ENCODE data around the gene HMGA1. TPM values are rescaled to one million over a fixed set of nuclear protein-coding genes. Genes with fewer than 3 reads are reported as not detected.
A peak's percentile ranks its signal among the peaks of the same experiment; 100 is the strongest.

Gene HMGA1
- total and polyA plus RNA-seq, 2 of the 13 experiments (the other 11 are each of a cell fraction or from before 2014, with no cell fraction given): 117 to 145 TPM

DNA sequence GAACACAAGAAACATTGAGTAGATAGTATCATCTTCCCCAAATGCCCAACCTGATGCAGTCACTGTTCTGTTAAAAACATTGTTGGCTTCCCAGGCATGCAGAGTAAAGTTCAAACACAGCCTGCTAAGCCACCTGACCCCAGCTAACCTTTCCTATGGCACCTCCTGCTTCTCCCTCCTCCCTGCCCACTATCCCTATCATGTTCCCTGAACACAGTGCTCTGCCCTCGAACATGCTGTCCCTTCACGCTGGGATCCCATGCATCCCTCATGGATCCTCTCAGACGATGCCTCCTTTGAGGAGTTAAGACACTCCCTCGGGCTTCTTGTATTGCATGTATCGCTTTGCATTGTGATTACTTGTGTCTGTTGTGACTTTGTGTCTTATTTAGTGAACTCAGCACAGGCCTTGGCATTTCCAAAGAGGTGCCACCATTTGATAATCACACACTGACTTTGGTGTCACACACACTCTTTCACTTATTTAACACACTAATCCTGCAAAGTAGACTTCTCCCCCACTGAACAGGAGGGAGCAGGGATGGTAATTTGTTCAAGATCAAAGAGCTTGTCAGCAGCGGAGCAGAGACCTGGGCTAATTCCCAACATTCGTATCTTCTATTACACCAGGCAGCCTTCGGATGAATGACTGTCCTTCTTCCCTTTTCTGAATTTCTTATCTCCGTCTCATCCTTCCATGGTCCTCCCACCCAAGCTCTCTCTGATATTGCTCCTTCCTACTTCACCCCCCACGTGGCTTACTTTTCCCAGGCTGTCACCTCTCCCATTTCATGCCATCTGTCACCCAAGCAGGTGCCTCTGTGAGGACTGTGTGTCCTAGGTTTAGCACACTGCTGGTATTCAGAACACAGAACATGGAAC, 40.4 kb downstream of the HMGA1 start (continued):
- TF ChIP-seq, protein P1, sequence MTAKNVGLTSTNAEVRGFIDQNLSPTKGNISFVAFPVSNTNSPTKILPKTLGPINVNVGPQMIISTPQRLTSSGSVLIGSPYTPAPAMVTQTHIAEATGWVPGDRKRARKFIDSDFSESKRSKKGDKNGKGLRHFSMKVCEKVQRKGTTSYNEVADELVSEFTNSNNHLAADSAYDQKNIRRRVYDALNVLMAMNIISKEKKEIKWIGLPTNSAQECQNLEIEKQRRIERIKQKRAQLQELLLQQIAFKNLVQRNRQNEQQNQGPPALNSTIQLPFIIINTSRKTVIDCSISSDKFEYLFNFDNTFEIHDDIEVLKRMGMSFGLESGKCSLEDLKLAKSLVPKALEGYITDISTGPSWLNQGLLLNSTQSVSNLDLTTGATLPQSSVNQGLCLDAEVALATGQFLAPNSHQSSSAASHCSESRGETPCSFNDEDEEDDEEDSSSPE (CRISPR knock-in tag; IDR thresholded peaks at IDR 0.05): no peak
- TF ChIP-seq FOXA3 (CRISPR knock-in tag; IDR thresholded peaks at IDR 0.05) (peak; percentile 59), RBM39 (IDR thresholded peaks at IDR 0.05; ENCODE audit: low read depth, low read length, poor library complexity, severe bottlenecking) (no peak), HNF4A (CRISPR knock-in tag; IDR thresholded peaks at IDR 0.05) (peak; percentile 88), GLI4 (CRISPR knock-in tag; IDR thresholded peaks at IDR 0.05; ENCODE audit: borderline replicate concordance) (no peak), HMG20B (CRISPR knock-in tag; conservative IDR thresholded peaks at IDR 0.05) (no peak), ZBTB7B (CRISPR knock-in tag; IDR thresholded peaks at IDR 0.05) (0 out of 2 replicates have a peak, but pooled peaks have one; percentile 18), TCF7L2 (IDR thresholded peaks at IDR 0.05; ENCODE audit: low read depth, low read length) (no peak), ZSCAN12 (CRISPR knock-in tag; IDR thresholded peaks at IDR 0.05) (no peak), MED1 (CRISPR knock-in tag; IDR thresholded peaks at IDR 0.05) (peak; percentile 78; the same call in 1 of the 2 replicates), ZNF775 (CRISPR knock-in tag; IDR thresholded peaks at IDR 0.05; ENCODE audit: borderline replicate concordance) (no peak), TBP (CRISPR knock-in tag; IDR thresholded peaks at IDR 0.05) (no peak), RFX3 (CRISPR knock-in tag; IDR thresholded peaks at IDR 0.05) (no peak), ZNF570 (CRISPR knock-in tag; IDR thresholded peaks at IDR 0.05; ENCODE audit: borderline replicate concordance) (no peak), NFKBIZ (CRISPR knock-in tag; IDR thresholded peaks at IDR 0.05) (no peak), ZFP41 (CRISPR knock-in tag; IDR thresholded peaks at IDR 0.05; ENCODE audit: borderline replicate concordance) (no peak), ZNF598 (CRISPR knock-in tag; IDR thresholded peaks at IDR 0.05; ENCODE audit: borderline replicate concordance) (0 out of 2 replicates have a peak, but pooled peaks have one; percentile 46), ZNF232 (CRISPR knock-in tag; IDR thresholded peaks at IDR 0.05; ENCODE audit: borderline replicate concordance) (no peak)
- TF ChIP-seq, protein P2, sequence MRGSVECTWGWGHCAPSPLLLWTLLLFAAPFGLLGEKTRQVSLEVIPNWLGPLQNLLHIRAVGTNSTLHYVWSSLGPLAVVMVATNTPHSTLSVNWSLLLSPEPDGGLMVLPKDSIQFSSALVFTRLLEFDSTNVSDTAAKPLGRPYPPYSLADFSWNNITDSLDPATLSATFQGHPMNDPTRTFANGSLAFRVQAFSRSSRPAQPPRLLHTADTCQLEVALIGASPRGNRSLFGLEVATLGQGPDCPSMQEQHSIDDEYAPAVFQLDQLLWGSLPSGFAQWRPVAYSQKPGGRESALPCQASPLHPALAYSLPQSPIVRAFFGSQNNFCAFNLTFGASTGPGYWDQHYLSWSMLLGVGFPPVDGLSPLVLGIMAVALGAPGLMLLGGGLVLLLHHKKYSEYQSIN (CRISPR knock-in tag; IDR thresholded peaks at IDR 0.05; ENCODE audit: borderline replicate concordance): no peak
- TF ChIP-seq, protein P3, sequence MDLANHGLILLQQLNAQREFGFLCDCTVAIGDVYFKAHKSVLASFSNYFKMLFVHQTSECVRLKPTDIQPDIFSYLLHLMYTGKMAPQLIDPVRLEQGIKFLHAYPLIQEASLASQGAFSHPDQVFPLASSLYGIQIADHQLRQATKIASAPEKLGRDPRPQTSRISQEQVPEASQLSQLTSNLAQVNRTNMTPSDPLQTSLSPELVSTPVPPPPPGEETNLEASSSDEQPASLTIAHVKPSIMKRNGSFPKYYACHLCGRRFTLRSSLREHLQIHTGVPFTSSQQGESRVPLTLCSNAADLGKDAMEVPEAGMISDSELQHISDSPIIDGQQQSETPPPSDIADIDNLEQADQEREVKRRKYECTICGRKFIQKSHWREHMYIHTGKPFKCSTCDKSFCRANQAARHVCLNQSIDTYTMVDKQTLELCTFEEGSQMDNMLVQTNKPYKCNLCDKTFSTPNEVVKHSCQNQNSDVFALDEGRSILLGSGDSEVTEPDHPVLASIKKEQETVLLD (CRISPR knock-in tag; IDR thresholded peaks at IDR 0.05; ENCODE audit: low read depth): no peak
- TF ChIP-seq, protein P4, sequence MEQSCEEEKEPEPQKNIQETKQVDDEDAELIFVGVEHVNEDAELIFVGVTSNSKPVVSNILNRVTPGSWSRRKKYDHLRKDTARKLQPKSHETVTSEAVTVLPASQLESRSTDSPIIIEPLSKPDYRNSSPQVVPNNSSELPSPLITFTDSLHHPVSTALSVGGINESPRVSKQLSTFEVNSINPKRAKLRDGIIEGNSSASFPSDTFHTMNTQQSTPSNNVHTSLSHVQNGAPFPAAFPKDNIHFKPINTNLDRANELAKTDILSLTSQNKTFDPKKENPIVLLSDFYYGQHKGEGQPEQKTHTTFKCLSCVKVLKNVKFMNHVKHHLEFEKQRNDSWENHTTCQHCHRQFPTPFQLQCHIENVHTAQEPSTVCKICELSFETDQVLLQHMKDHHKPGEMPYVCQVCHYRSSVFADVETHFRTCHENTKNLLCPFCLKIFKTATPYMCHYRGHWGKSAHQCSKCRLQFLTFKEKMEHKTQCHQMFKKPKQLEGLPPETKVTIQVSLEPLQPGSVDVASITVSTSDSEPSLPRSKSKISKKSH (CRISPR knock-in tag; IDR thresholded peaks at IDR 0.05; ENCODE audit: borderline replicate concordance): no peak

Data from HepG2 (cell line).